ENCODE results near the gene CHAC2.
A peak's percentile ranks its signal among the peaks of the same experiment; 100 is the strongest.
"Not testable (repeated sequence)": the region's sequence is repeated elsewhere in the genome, so short reads cannot be mapped to it uniquely, and the experiment has no call there.

The CHAC2 gene

DNA sequence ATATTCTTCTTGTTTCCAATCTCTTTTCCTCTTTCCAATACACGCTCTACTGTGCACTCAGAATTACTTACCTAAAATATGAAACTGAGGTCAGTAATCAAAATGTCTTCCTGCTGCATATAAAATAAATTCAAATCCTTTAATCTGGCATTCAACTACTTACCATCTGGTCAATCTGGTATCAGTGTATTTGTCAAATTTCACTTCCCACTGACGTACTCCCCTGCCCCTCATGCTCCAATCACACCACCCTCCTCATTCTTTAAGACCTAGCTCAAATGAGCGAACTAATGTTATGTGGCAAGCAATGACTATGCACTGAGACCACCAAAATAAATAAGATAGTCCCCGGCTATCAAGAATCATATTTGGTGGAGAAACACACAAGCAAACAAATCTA lies 12.5 kb downstream of the CHAC2 start:
- no peak for DNase-seq

DNA sequence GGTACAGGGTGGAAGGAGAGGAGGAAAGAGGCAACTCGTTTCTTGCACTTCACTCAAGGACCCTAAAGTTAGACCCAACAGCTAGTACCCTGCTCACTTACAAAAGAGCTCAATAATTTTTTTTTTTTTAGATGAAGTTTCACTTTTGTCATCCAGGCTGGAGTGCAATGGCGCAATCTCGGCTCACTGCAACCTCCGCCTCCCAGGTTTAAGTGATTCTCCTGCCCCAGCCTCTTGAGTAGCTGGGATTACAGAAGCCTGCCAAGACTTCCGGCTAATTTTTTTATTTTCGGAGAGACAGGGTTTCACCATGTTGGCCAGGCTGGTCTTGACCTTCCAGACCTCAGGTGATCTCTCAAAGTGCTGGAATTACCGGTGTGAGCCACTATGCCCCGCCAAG lies 15.1 kb downstream of the CHAC2 start:
- no peak for DNase-seq

DNA sequence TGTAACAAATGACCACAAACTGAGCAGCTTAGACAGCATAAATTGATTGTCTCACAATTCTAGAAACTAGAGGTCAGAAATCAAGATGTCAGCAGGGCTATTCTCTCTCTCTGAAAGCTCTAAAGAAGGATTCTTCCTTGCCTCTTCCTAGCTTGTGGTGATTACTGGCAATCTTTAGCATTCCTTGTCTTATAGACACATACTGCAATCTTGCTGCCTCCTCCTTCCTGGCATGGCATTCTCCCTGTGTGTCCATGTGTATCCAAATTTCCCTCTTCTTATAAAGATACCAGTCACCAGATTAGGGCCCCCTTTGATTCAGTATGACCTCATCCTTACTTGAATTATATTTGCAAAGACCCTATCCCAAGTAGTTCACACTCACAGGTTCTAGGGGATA lies 16.8 kb downstream of the CHAC2 start:
- no peak for DNase-seq

DNA sequence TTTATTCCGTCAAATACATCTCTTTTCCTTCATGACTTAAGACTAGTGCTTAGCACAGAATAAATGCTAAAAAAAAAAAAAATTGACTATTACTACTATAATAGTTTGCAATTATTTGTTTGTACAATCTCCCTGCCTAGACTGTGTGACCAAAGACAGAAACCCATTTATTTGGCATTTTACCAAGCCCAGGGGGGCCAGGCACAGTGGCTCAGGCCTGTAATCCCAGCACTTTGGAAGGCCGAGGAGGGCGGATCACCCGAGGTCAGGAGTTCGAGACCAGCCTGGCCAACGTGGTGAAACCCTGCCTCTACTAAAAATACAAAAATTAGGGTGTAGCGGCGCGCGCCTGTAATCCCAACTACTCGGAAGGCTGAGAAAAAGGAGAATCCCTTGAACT lies 17.8 kb downstream of the CHAC2 start:
- no peak for DNase-seq

DNA sequence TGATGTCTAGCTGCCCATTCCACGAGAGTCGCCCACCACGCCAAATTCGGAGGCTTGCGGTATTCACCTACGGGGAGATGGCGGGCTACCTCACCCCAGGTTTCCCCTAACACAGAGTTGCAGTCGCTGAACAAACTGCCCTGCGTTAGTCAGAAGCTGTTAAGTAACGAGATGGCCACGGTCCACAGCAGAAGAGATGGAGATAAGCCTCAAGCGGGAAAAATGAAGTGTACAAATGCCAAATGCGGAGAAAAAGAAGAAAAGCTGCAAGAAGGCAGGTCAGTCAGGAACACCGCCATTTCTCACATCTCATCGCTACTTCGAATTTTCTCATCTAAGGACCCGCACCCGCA lies 18.7 kb downstream of the CHAC2 start:
- DNase-seq: peak; percentile 39

DNA sequence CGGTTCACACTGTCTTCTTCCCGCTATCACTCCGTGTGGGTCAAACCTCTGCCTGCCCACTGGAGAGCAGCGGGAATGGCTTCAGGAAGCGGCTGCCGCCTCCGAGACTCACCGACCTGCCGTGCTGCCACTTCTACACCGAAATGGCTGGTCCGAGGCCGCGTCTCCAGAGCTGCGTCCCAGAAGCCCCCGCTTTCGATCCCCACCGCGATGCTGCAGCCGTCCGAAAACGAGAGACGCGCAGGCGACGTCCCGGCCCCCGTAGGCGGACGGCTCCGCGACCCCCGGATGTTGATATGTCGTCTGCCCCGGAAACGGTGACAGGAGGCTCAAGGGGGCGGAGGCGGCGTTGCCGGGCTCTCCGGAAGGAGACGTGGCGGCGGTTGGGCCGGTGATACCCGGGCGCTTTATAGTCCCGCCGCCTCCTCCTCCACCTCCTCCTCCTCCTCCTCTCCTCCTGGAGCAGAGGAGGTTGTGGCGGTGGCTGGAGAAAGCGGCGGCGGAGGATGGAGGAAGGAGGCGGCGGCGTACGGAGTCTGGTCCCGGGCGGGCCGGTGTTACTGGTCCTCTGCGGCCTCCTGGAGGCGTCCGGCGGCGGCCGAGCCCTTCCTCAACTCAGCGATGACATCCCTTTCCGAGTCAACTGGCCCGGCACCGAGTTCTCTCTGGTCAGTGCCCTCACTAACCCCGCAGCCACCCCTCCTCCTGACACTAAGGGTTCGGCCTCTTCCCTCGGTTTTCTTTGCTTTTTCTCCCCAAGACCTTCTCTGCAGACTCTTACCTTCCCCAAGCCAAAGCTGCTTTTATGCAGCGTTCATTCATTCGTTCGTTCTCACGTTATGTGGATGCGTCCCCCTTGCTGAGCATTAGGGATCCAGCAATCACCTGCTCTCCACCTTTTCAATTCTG lies 19.4 kb downstream of the CHAC2 start, which contains the start of the genes ASB3 and ERLEC1:
ASB3 (minus strand) TSS at position 249 of the 909 bp plus-strand sequence. CDS start 21,381 bp downstream, outside the sequence.
ERLEC1 (plus strand) TSS at position 340 of the 909 bp plus-strand sequence; CDS start at position 507, 167 bp downstream.
- DNase-seq: peak; percentile 92

DNA sequence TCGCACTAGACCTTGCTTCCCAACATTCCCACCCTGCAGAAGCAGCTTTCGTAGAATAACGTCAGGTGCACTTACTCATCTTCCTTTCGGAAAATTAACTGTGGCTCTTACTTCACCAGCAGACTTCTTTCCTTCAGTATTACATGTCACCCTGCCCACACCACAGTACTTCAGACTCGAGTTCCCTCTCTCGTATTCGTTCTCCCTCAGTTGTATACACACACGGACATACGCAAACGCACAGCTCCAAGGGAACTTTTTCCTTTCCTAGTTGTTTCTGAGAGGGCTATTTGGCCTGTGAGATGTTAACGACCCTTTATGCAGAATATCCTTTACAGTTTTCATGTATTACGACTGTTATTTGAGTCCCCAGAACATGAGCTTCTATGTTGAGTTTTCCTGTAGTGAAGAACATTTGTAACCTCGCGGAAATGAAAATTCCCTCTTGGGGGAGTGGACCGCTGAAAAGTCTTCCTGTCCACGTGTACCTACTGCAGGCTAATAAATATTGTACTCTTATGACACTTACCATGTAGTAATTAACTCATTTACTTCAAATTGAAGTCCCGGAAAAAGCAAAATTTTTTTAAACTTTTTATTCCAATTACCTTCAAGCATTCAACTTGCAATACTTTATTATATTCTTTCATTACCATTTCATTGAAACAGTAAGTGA lies 20.1 kb downstream of the CHAC2 start:
- DNase-seq: peak; percentile 29

DNA sequence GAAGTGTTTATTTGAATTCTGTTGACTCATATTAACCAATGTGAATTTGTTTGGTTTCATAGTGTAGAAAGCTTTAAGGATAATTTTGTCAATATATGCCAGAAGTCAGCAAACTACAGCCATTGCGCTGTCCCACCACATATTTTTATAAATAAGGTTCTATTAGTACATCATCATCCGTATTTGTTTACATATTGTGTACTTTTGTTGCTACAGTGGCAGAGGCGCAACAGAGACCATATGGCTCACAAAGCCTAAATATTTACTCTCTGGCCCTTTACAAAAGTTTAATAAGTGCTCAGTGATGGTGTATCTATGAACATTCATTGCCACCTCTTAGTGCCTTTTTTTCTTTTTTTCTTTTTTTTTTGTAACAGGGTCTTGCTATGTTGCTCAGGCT lies 25.7 kb downstream of the CHAC2 start:
- DNase-seq: no peak

DNA sequence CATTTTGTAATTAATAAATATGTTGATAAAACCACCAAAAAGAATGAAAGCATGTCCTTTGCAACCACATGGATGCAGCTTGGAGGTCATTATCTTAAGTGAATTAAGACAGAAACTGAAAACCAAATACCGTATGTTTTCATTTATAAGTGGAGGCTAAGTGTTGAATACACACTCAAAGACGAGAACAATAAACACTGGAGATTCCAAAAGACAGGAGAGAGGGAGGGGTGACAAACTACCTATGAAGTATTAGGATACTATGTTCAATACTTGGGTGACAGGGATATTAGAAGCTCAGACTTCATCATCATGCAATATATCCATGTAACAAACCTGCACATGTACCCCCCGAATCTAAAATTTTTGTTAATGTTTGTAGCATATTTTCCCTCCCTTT lies 26.2 kb downstream of the CHAC2 start:
- DNase-seq: no peak

DNA sequence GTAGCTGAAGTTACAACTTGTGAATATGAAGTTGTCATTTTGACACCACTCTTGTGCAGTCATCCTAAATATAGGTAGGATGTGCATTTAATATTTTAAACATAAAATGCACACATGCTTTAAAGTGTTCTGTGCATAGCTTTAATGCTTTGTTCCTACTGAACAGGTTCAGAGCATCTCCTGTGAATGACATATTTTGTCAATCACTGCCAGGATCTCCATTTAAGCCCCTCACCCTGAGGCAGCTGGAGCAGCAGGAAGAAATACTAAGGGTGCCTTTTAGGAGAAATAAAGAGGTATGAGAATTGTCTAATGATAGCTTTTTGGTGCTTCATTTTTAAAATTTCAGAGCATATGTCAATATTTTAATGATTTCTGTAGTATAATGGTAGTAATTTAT lies 33.9 kb downstream of the CHAC2 start:
- DNase-seq: no peak

DNA sequence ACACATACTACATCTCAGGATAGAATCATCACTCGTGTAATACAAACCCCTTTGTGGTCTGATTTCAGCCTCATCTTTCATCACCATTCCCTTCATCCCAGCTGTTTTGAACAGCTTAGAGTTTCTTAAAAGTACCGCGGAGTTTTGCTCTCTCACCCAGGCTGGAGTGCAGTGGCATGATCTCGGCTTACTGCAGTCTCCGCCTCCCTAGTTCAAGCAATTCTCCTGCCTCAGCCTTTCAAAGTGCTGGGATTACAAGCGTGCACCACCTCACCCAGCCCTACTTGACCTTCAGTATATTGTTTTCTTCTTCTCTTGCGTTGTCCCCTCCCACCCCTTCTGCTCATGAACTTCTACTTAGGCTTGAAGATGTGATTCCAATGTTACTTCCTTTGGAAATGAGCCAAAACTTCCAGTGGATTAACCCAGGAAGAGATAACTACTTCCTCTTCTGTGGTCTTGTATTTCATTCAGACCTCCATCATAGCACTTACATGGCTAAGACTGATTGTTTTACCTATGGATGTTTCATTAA lies 35.1 kb downstream of the CHAC2 start:
- DNase-seq: no peak

DNA sequence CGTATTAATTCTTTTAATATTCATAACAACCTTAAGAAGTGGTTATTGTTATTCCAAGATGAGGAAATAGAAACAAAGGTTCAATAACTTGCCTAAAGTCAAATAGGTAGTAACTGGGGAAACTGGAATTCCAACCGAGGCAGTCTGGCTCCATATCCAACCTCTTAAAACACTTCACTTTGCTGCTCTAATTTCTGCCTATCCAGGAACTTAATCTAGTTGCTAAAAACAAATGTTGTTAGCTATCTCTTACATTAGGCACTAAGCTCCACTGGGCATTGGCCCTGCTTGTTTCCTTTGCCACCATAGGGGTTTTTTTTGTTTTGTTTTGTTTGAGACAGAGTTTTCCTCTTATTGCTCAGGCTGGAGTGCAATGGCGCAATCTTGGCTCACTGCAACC lies 44.0 kb downstream of the CHAC2 start:
- DNase-seq: no peak

DNA sequence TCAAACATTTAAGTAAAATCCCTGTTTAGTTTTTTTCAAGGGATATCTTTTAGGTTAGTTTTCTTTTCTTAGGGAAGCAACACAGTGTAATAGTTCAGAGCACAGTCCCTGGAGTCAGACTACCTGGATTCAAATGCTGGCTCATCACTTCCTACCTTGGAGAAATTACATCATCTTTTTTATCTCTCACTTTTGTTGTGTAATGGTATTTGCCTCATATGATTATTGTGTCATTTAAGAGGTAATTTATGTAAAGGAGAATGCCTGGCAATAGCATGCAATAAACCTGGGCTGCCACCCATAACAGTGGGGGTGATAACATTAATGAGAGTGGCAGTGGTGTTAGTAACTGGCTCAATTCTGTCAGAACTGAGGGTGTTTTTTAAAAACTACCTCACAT lies 45.5 kb downstream of the CHAC2 start:
- DNase-seq: no peak

DNA sequence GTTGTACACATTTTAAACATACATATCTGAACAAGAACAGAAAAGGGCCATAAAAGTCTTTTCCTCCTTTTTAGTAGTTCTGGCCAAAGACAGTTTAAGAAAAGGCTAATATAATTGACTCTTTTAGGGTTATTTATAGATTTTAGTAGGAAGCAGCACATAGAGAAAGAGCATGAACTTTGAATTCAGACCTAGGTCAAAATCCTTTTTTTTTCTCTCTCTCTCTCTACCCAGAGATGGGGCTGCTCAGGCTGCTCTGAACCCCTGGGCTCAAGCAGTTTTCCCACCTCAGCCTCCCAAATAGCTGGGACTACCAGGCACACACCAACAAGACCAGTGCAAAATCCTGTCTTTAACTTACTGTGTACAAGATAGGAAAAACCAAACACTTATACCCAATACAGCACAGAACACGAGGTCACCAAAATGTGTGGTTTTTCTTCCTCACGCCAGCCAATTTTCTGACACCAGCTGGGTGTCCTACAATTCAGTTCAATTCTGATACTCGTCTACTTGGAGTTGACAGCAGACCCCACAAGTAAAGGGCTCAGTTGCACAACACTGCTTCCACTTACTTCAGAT lies 51.3 kb downstream of the CHAC2 start:
- no peak for DNase-seq

DNA sequence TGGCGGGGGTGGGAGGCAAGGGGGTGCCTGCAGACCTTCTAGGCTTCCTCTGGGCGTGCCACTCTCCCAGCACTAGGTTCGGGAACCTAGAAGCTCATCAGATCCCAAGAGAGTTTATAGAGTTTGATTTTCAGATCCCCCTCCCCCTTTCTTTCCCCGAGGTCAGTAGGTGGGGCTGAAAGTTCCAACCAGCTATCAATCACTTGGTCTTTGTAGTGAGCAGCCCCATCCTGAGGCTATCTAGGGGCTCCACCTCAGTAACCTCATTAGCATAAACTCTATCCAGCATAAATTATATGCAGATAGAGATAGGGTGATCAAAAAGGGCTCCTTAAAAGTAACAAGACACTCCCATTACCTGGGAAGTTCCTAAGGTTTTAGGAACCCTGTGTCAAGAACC lies 52.0 kb downstream of the CHAC2 start:
- no peak for DNase-seq

DNA sequence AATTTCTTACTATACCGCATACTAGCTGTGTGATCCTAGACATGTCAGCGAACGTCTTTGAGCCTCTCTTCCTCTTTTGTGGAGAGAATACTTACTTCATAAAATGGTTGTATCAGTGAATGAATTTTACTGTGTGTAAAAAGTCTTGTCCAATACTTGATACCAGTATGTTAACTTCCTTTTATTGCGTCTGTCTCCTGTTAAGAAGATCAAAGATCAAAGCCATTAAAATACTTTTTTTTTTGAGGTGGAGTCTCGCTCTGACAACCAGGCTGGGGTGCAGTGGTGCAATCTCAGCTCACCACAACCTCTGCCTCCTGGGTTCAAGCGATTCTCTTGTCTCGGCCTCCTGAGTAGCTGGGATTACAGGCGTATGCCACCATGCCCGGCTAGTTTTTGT lies 52.4 kb downstream of the CHAC2 start:
- no peak for DNase-seq

DNA sequence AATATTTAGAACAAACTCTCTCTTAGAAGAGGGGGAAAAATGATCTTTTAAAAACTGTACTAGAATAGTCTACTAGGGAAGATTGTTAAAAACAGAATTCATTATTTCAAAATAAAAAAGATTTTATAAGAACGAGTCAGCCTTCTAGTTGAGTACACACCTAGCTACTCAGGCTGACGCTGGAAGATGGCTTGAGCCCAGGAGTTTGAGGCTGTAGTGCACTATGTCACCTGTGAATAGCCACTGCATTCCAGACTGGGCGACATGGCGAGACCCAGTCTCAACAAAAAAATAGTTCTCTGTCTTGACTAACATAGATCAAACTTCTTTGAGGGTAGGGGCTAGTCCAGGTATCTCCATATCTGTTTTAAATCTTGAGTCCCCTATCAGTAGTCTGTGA lies 53.1 kb downstream of the CHAC2 start:
- no peak for DNase-seq

DNA sequence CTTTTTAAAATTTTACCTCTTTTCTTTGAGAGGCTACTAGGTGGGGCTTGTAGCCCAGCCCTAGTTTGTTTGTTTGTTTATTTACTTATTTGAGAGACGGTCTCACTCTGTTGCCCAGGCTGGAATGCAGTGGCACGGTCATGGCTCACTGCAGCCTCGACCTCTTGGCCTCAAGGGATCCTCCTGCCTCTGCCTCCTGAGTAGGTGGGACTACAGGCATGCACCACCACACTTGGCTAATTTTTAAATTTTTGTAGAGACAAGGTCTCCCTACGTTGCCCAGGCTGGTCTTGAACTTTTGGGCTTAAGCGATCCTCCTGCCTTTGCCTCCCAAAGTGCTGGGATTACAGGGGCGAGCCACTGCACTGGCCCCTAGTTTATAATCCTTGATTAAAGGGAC lies 54.2 kb downstream of the CHAC2 start:
- no peak for DNase-seq

DNA sequence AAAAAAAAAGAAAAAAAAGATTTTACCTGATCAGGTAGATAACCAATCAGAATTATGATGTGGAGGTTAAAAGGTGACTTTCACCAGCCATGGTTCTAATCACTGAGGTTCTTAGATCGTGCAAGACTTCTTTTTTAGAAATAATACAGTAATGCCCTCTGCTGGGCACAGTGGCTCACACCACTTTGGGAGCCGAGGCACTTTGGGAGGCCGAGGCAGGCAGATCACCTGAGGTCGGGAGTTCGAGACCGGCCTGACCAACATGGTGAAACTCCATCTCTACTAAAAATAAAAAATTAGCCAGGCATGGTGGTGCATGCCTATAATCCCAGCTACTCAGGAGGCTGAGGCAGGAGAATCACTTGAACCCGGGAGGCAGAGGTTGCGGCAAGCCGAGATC lies 56.0 kb downstream of the CHAC2 start:
- DNase-seq: not testable (repeated sequence)

Data from NCI-H146 (cell line).